B cell (primary cell): ENCODE measurements around the gene ACTL6A. TPM values are rescaled to one million over a fixed set of nuclear protein-coding genes. Genes with fewer than 3 reads are reported as not detected.

Experiments
- ATAC-seq: fragments of 200-7000 bp; cut with Tn5 transposase; one replicate; pipeline ENCODE4 v1.10.0; 2021; ENCODE audit warnings: low read depth, mild to moderate bottlenecking, moderate number of reproducible peaks, moderate library complexity
- CTCF ChIA-PET: fragments of 350-600 bp; sonication (Branson Sonifier 250); formaldehyde crosslinking; loops from one replicate; lab custom pipeline; 2021; ENCODE audit warnings: antibody characterized with exemption, inconsistent platforms; lab: Charles Lee
- POLR2A ChIA-PET: fragments of 350-600 bp; sonication (Branson Sonifier 250); formaldehyde crosslinking; loops from one replicate; lab custom pipeline; 2021; ENCODE audit warnings: antibody characterized with exemption; lab: Charles Lee
- DNase-seq: peaks from one replicate; pipeline ENCODE4 v3.0.0; 2013
- H2AFZ ChIP-seq: 2 replicates; pipeline ENCODE4 v1.6.1; 2012; ENCODE audit warnings: mild to moderate bottlenecking, low read depth, low read length; ENCODE audit not compliant: insufficient read depth, poor library complexity, severe bottlenecking
- H3K27ac ChIP-seq, 2 donors: 1 replicate in 1 of 2; 2 replicates in 1 of 2; pipeline ENCODE4 v1.5.1; 2012 to 2013; ENCODE audit warnings: low read length in 2 of 2, mild to moderate bottlenecking in 2 of 2, moderate library complexity in 1 of 2
- H3K27me3 ChIP-seq, 4 experiments: fragments of 200-600 bp in 1 of 4; sonication (generic) in 1 of 4; replicated peaks in 1 of 4; 1 replicate in 2 of 4; 2 replicates in 2 of 4; pipeline versions ENCODE4 v1.6.1 to v1.7.0; 2013 to 2016; ENCODE audit warnings: low read length in 3 of 4, mild to moderate bottlenecking in 2 of 4, mixed read lengths in 1 of 4, moderate library complexity in 1 of 4; ENCODE audit not compliant: insufficient read depth in 4 of 4, control insufficient read depth in 3 of 4; ENCODE audit errors: control extremely low read depth in 1 of 4
- H3K36me3 ChIP-seq, 2 experiments: replicated peaks in 1 of 2; 1 replicate in 1 of 2; 2 replicates in 1 of 2; pipeline versions ENCODE4 v1.6.1 to v1.7.1; 2013; ENCODE audit warnings: low read length in 1 of 2; ENCODE audit not compliant: insufficient read depth in 2 of 2, control insufficient read depth in 1 of 2; ENCODE audit errors: control extremely low read depth in 1 of 2, extremely low read depth in 1 of 2
- H3K4me1 ChIP-seq, 2 donors: fragments of 200-600 bp in 1 of 2; sonication (generic) in 1 of 2; 1 replicate in 1 of 2; 2 replicates in 1 of 2; pipeline versions ENCODE4 v1.5.1 to v1.6.1; 2013 to 2017; ENCODE audit warnings: low read length in 2 of 2; ENCODE audit not compliant: control insufficient read depth in 2 of 2, insufficient read depth in 2 of 2
- H3K4me2 ChIP-seq: replicated peaks from 2 replicates; pipeline ENCODE3; 2012; ENCODE audit warnings: mild to moderate bottlenecking, low read depth, low read length; ENCODE audit not compliant: poor library complexity, severe bottlenecking
- H3K4me3 ChIP-seq, 5 experiments: fragments of 200-600 bp in 1 of 5; sonication (generic) in 1 of 5; 1 replicate in 3 of 5; 2 replicates in 2 of 5; pipeline versions ENCODE4 v1.5.1 to v1.7.0; 2011 to 2016; ENCODE audit warnings: low read length in 4 of 5, mild to moderate bottlenecking in 4 of 5, low read depth in 2 of 5, control low read depth in 1 of 5, moderate library complexity in 1 of 5; ENCODE audit not compliant: insufficient read depth in 1 of 5; ENCODE audit errors: control extremely low read depth in 1 of 5, extremely low read depth in 1 of 5
- H3K79me2 ChIP-seq: fragments of 200-600 bp; sonication (generic); one replicate; pipeline ENCODE4 v1.6.0; 2016; ENCODE audit warnings: low read length; ENCODE audit not compliant: control insufficient read depth, insufficient read depth
- H3K9ac ChIP-seq: fragments of 200-600 bp; sonication (generic); 2 replicates; pipeline ENCODE4 v1.6.1; 2017; ENCODE audit warnings: mild to moderate bottlenecking, low read length, moderate library complexity
- H3K9me3 ChIP-seq, 3 donors: one replicate each; pipeline versions ENCODE4 v1.6.1 to v1.7.1; 2013; ENCODE audit warnings: low read length in 2 of 3; ENCODE audit not compliant: control insufficient read depth in 2 of 3, insufficient read depth in 1 of 3; ENCODE audit errors: control extremely low read depth in 1 of 3
- H4K20me1 ChIP-seq: 2 replicates; pipeline ENCODE4 v1.6.0; 2012; ENCODE audit warnings: mild to moderate bottlenecking, low read length; ENCODE audit not compliant: insufficient read depth, control insufficient read depth, poor library complexity, severe bottlenecking
- H3K27ac Mint-ChIP-seq: one replicate; pipeline ENCODE4 v1.8.0; 2021; ENCODE audit warnings: mixed read lengths
- H3K27me3 Mint-ChIP-seq: one replicate; pipeline ENCODE4 v1.8.0; 2021; ENCODE audit warnings: mixed read lengths
- H3K4me1 Mint-ChIP-seq: one replicate; pipeline ENCODE4 v1.8.0; 2021; ENCODE audit warnings: mixed read lengths
- H3K4me3 Mint-ChIP-seq: one replicate; pipeline ENCODE4 v1.8.0; 2021; ENCODE audit warnings: mixed read lengths
- H3K9me3 Mint-ChIP-seq: one replicate; pipeline ENCODE4 v1.8.0; 2022; ENCODE audit warnings: mixed read lengths; ENCODE audit not compliant: insufficient read depth
- CTCF ChIP-seq: fragments of 200-600 bp; IDR thresholded peaks from one replicate; pipeline ENCODE4 v1.8.0; 2022; ENCODE audit warnings: antibody characterized with exemption, mild to moderate bottlenecking
- EZH2 ChIP-seq: IDR thresholded peaks from 2 replicates; pipeline ENCODE4 v1.6.1; 2012; ENCODE audit warnings: borderline replicate concordance, low read depth, mild to moderate bottlenecking, moderate library complexity, low read length; ENCODE audit not compliant: insufficient read depth, poor library complexity, severe bottlenecking
- WGBS: methylation state at CpG from one replicate; pipeline ENCODE4 v1.1.5; 2013; ENCODE audit warnings: missing lambda C conversion rate; ENCODE audit not compliant: insufficient coverage; 5-methylcytosine and 5-hydroxymethylcytosine counted together
- intact Hi-C: fragments of 100-400 bp; cut with micrococcal nuclease; formaldehyde crosslinking; loops from one replicate; pipeline ENCODE4 v1.10.0; 2022
- polyA plus RNA-seq: library from polyadenylated mRNA; depleted of rRNA; stranded (reverse); fragments of >200 nt; gene quantifications from 2 replicates; pipeline ENCODE4 v1.2.3, GENCODE V29; 2012
- total RNA-seq, 2 donors: library from RNA; stranded (reverse); fragments of 120-200 nt in 1 of 2; gene quantifications; 1 replicate in 1 of 2; 2 replicates in 1 of 2; pipeline versions ENCODE4 v1.2.3 to v1.2.4, GENCODE V29; 2013 to 2022

ACTL6A gene
- total and polyA plus RNA-seq, 2 donors (not counting 1 experiment from before 2014, with no cell fraction given) = 26.2 to 48.5 TPM

GRCh38 chr3:179603831-179604230, 41.1 kb downstream of the ACTL6A start:
- WGBS = no CpG with 5 or more reads among the region's 3 CpGs
- no peak for TF ChIP-seq CTCF
- TF ChIP-seq EZH2 = no peak
- ChIA-PET POLR2A (no interaction called here), CTCF (interaction anchor here (0.7 kb wide), 1 partner anchor 185 kb away, joined by 3 read pairs; no protein-coding TSS in a partner anchor)
- Histone ChIP-seq H3K9ac (peak overlapping the region; percentile 96), H3K4me1 (peaks cover 32 to 37% of the 10 kb centered on the region in 2 donors), H3K4me3 (peak overlapping the region; percentile 65 to 96 (median 80)), H3K27ac (peak overlapping the region; percentile 72 to 97), H3K36me3 (peaks cover 4 to 23% of the 10 kb centered on the region in 2 experiments), H2AFZ (peak overlapping the region; percentile 92), H4K20me1 (no peaks in the 10 kb centered on the region), H3K4me2 (peak overlapping the region; percentile 86), H3K27me3 (no peaks in the 10 kb centered on the region), H3K79me2 (peaks cover 69% of the 10 kb centered on the region), H3K9me3 (no peaks in the 10 kb centered on the region)
- intact Hi-C loops = loop anchor here (1.0 to 5.0 kb wide), 8 partner anchors 42 to 587 kb away; partner anchors contain the start of genes ACTL6A, GNB4, MFN1 and PIK3CA
- ATAC-seq = no peak
- H3K9me3 Mint-ChIP-seq = no peaks in the 10 kb centered on the region
- peak overlapping the region; percentile 99 for H3K4me3 Mint-ChIP-seq
- peaks cover 44% of the 10 kb centered on the region for H3K4me1 Mint-ChIP-seq
- no peak for DNase-seq
- H3K27ac Mint-ChIP-seq = peak overlapping the region; percentile 98
- H3K27me3 Mint-ChIP-seq = no peaks in the 10 kb centered on the region
